ENCODE results near the gene GRIN2A. TPM values are rescaled to one million over a fixed set of nuclear protein-coding genes. Genes with fewer than 3 reads are reported as not detected.

GRIN2A gene
- total RNA-seq, 2 donors from 2014 or later: 0.27 to 2.5 TPM

- no peaks in the 10 kb centered on the region for H3K27me3 ChIP-seq (replicated peaks; ENCODE audit: insufficient read depth)
- no peak for ATAC-seq (ENCODE audit: insufficient number of reproducible peaks, low FRiP score, low read depth)
- no peak for TF ChIP-seq CTCF (IDR thresholded peaks at IDR 0.05)
- no peaks in the 10 kb centered on the region for H3K9me3 ChIP-seq
- H3K27ac ChIP-seq: no peak overlapping the region
- no peak overlapping the region for H3K4me3 ChIP-seq
- H3K4me1 ChIP-seq (ENCODE audit: control insufficient read depth in 1 of 2, low read depth in 2 of 2): no peaks in the 10 kb centered on the region
- H3K36me3 ChIP-seq: no peaks in the 10 kb centered on the region
- no peak for DNase-seq (ENCODE audit: low spot score)
Observed at GRCh38 chr16:9977333-9977897, 204.8 kb downstream of the GRIN2A start.

GRCh38 chr16:9976601-9977000, 205.6 kb downstream of the GRIN2A start:
- H3K9me3 ChIP-seq: no peaks in the 10 kb centered on the region
- no peaks in the 10 kb centered on the region for H3K4me1 ChIP-seq (ENCODE audit: control insufficient read depth in 1 of 2, low read depth in 2 of 2)
- no peak overlapping the region for H3K27ac ChIP-seq
- no peak overlapping the region for H3K4me3 ChIP-seq
- TF ChIP-seq CTCF (IDR thresholded peaks at IDR 0.05): no peak
- no peaks in the 10 kb centered on the region for H3K36me3 ChIP-seq
- DNase-seq (ENCODE audit: low spot score) (no peak), ATAC-seq (ENCODE audit: insufficient number of reproducible peaks, low FRiP score, low read depth) (no peak)
- no peaks in the 10 kb centered on the region for H3K27me3 ChIP-seq (replicated peaks; ENCODE audit: insufficient read depth)

- DNase-seq (ENCODE audit: low spot score) (no peak), ATAC-seq (ENCODE audit: insufficient number of reproducible peaks, low FRiP score, low read depth) (no peak)
- H3K27me3 ChIP-seq (replicated peaks; ENCODE audit: insufficient read depth): no peaks in the 10 kb centered on the region
- no peaks in the 10 kb centered on the region for H3K4me1 ChIP-seq (ENCODE audit: control insufficient read depth in 1 of 2, low read depth in 2 of 2)
- H3K27ac ChIP-seq: no peak overlapping the region
- H3K9me3 ChIP-seq: no peaks in the 10 kb centered on the region
- TF ChIP-seq CTCF (IDR thresholded peaks at IDR 0.05): no peak
- H3K36me3 ChIP-seq: no peaks in the 10 kb centered on the region
- no peak overlapping the region for H3K4me3 ChIP-seq
Observed at GRCh38 chr16:9971907-9972306, 210.3 kb downstream of the GRIN2A start.

GRCh38 chr16:9970796-9971195, 211.4 kb downstream of the GRIN2A start:
- no peak for TF ChIP-seq CTCF (IDR thresholded peaks at IDR 0.05)
- no peak overlapping the region for H3K27ac ChIP-seq
- no peaks in the 10 kb centered on the region for H3K4me1 ChIP-seq (ENCODE audit: control insufficient read depth in 1 of 2, low read depth in 2 of 2)
- no peak overlapping the region for H3K4me3 ChIP-seq
- H3K9me3 ChIP-seq: no peaks in the 10 kb centered on the region
- DNase-seq (ENCODE audit: low spot score): no peak
- ATAC-seq (ENCODE audit: insufficient number of reproducible peaks, low FRiP score, low read depth): no peak
- no peaks in the 10 kb centered on the region for H3K27me3 ChIP-seq (replicated peaks; ENCODE audit: insufficient read depth)
- H3K36me3 ChIP-seq: no peaks in the 10 kb centered on the region

GRCh38 chr16:9970244-9970643, 212.0 kb downstream of the GRIN2A start:
- Histone ChIP-seq H3K4me1 (ENCODE audit: control insufficient read depth in 1 of 2, low read depth in 2 of 2) (no peaks in the 10 kb centered on the region), H3K36me3 (no peaks in the 10 kb centered on the region), H3K27ac (no peak overlapping the region), H3K9me3 (no peaks in the 10 kb centered on the region), H3K27me3 (replicated peaks; ENCODE audit: insufficient read depth) (no peaks in the 10 kb centered on the region), H3K4me3 (no peak overlapping the region)
- no peak for TF ChIP-seq CTCF (IDR thresholded peaks at IDR 0.05)
- no peak for DNase-seq (ENCODE audit: low spot score)
- ATAC-seq (ENCODE audit: insufficient number of reproducible peaks, low FRiP score, low read depth): no peak
